Activated naive CD4-positive, alpha-beta T cell treated with anti-CD3 and anti-CD28 coated beads for 36 hours (primary cell): Measurements from ENCODE around the gene BCLAF1. TPM values are rescaled to one million over a fixed set of nuclear protein-coding genes. Genes with fewer than 3 reads are reported as not detected.
"Not testable (repeated sequence)": the region's sequence is repeated elsewhere in the genome, so short reads cannot be mapped to it uniquely, and the experiment has no call there.

ENCODE experiments used
- CTCF ChIA-PET: fragments of 350-600 bp; sonication (Branson Sonifier 250); formaldehyde crosslinking; loops from one replicate; lab custom pipeline; 2021; ENCODE audit warnings: antibody characterized with exemption; lab: Charles Lee
- DNase-seq: peaks from one replicate; pipeline ENCODE4 v3.0.0-alpha.2; 2020
- H3K27ac Mint-ChIP-seq: one replicate; pipeline ENCODE4 v1.8.0; 2021; ENCODE audit warnings: mild to moderate bottlenecking, mixed read lengths
- H3K27me3 Mint-ChIP-seq: one replicate; pipeline ENCODE4 v1.8.0; 2021; ENCODE audit warnings: low read depth, mixed read lengths
- H3K36me3 Mint-ChIP-seq: one replicate; pipeline ENCODE4 v1.8.0; 2021; ENCODE audit warnings: low read depth, mixed read lengths
- H3K4me1 Mint-ChIP-seq: one replicate; pipeline ENCODE4 v1.8.0; 2021; ENCODE audit warnings: low read depth, mixed read lengths
- H3K4me3 Mint-ChIP-seq: one replicate; pipeline ENCODE4 v1.8.0; 2021; ENCODE audit warnings: mild to moderate bottlenecking, moderate library complexity, mixed read lengths
- H3K9me3 Mint-ChIP-seq: one replicate; pipeline ENCODE4 v1.8.0; 2021; ENCODE audit warnings: mixed read lengths
- intact Hi-C: fragments of 100-400 bp; cut with micrococcal nuclease; formaldehyde crosslinking; loops from one replicate; pipeline ENCODE4 v1.15.1; 2023
- total RNA-seq, 2 experiments: library from RNA; stranded (reverse); gene quantifications; one replicate each; pipeline ENCODE4 v1.2.3, GENCODE V29; 2021

The BCLAF1 gene
- total RNA-seq, 2 experiments from 2014 or later: 108 to 117 TPM

GRCh38 chr6:136230219-136230853 lies 59.3 kb downstream of the BCLAF1 start:
- CTCF ChIA-PET: interaction anchor here (0.6 kb wide), 1 partner anchor 16 kb away, joined by 5 read pairs; no protein-coding TSS in a partner anchor
- Mint-ChIP-seq H3K27me3 (no peaks in the 10 kb centered on the region), H3K4me1 (peaks cover 7% of the 10 kb centered on the region), H3K36me3 (peaks cover 22% of the 10 kb centered on the region), H3K27ac (no peak overlapping the region), H3K4me3 (no peak overlapping the region), H3K9me3 (no peaks in the 10 kb centered on the region)
- intact Hi-C loops: no loop called here
- DNase-seq: no peak

GRCh38 chr6:136228814-136229213 lies 60.8 kb downstream of the BCLAF1 start:
- no peak overlapping the region for H3K27ac Mint-ChIP-seq
- H3K4me1 Mint-ChIP-seq: peaks cover 7% of the 10 kb centered on the region
- H3K9me3 Mint-ChIP-seq: peaks cover 3% of the 10 kb centered on the region
- intact Hi-C loops: no loop called here
- H3K4me3 Mint-ChIP-seq: no peak overlapping the region
- peaks cover 13% of the 10 kb centered on the region for H3K36me3 Mint-ChIP-seq
- no peaks in the 10 kb centered on the region for H3K27me3 Mint-ChIP-seq
- DNase-seq: no peak
- CTCF ChIA-PET: interaction anchor here (3.3 kb wide), 1 partner anchor 8 kb away, joined by 27 read pairs; no protein-coding TSS in a partner anchor

- H3K4me1 Mint-ChIP-seq: peaks cover 7% of the 10 kb centered on the region
- no peaks in the 10 kb centered on the region for H3K27me3 Mint-ChIP-seq
- no peak overlapping the region for H3K4me3 Mint-ChIP-seq
- intact Hi-C loops: loop anchor here (1.0 to 2.0 kb wide), 7 partner anchors 90 to 776 kb away; no protein-coding TSS in a partner anchor
- CTCF ChIA-PET: interaction anchor here (0.6 to 3.3 kb wide), 42 partner anchors 9 to 777 kb away, joined by 3 to 27 read pairs (median 3); partner anchors contain the start of gene PDE7B
- peaks cover 3% of the 10 kb centered on the region for H3K9me3 Mint-ChIP-seq
- no peak overlapping the region for H3K27ac Mint-ChIP-seq
- H3K36me3 Mint-ChIP-seq: peaks cover 10% of the 10 kb centered on the region
- DNase-seq: no peak
These were observed 62.8 kb downstream of the BCLAF1 start for GRCh38 chr6:136226674-136227377.

GRCh38 chr6:136226027-136226673 lies 63.5 kb downstream of the BCLAF1 start:
- Mint-ChIP-seq H3K4me1 (peaks cover 7% of the 10 kb centered on the region), H3K4me3 (no peak overlapping the region), H3K27me3 (no peaks in the 10 kb centered on the region), H3K27ac (no peak overlapping the region), H3K9me3 (peaks cover 3% of the 10 kb centered on the region), H3K36me3 (peaks cover 10% of the 10 kb centered on the region)
- peak; percentile 66 for DNase-seq
- intact Hi-C loops: loop anchor here (1.0 to 2.0 kb wide), 7 partner anchors 91 to 775 kb away; no protein-coding TSS in a partner anchor
- CTCF ChIA-PET: interaction anchor here (0.6 to 3.3 kb wide), 44 partner anchors 8 to 776 kb away, joined by 3 to 27 read pairs (median 3); partner anchors contain the start of gene PDE7B

- Mint-ChIP-seq H3K36me3 (peaks cover 5% of the 10 kb centered on the region), H3K27ac (no peak overlapping the region), H3K4me1 (peaks cover 7% of the 10 kb centered on the region), H3K27me3 (no peaks in the 10 kb centered on the region), H3K4me3 (no peak overlapping the region), H3K9me3 (peaks cover 3% of the 10 kb centered on the region)
- DNase-seq: peak; percentile 46
- intact Hi-C loops: no loop called here
- CTCF ChIA-PET: interaction anchor here (0.6 to 3.3 kb wide), 25 partner anchors 9 to 719 kb away, joined by 3 to 27 read pairs (median 4); no protein-coding TSS in a partner anchor
These were observed 64.2 kb downstream of the BCLAF1 start for GRCh38 chr6:136225496-136225895.

- H3K4me1 Mint-ChIP-seq, H3K27me3 Mint-ChIP-seq, DNase-seq, H3K36me3 Mint-ChIP-seq, H3K27ac Mint-ChIP-seq, H3K4me3 Mint-ChIP-seq, intact Hi-C loops, H3K9me3 Mint-ChIP-seq: not testable (repeated sequence)
- CTCF ChIA-PET: interaction anchor here (1.3 kb wide), 1 partner anchor 689 kb away, joined by 3 read pairs; no protein-coding TSS in a partner anchor
These were observed 64.7 kb downstream of the BCLAF1 start for GRCh38 chr6:136224974-136225373.

GRCh38 chr6:136216503-136217401 lies 72.9 kb downstream of the BCLAF1 start:
- Mint-ChIP-seq H3K27me3 (no peaks in the 10 kb centered on the region), H3K4me3 (no peak overlapping the region), H3K36me3 (no peaks in the 10 kb centered on the region), H3K27ac (no peak overlapping the region), H3K4me1 (no peaks in the 10 kb centered on the region), H3K9me3 (peaks cover 2% of the 10 kb centered on the region)
- intact Hi-C loops: no loop called here
- no peak for DNase-seq
- CTCF ChIA-PET: interaction anchor here (0.5 to 1.5 kb wide), 2 partner anchors 10 to 335 kb away, joined by 3 to 6 read pairs; no protein-coding TSS in a partner anchor

GRCh38 chr6:136213853-136214252 lies 75.8 kb downstream of the BCLAF1 start:
- CTCF ChIA-PET: interaction anchor here (0.6 to 2.4 kb wide), 2 partner anchors 12 to 16 kb away, joined by 5 to 12 read pairs; no protein-coding TSS in a partner anchor
- no peak overlapping the region for H3K4me3 Mint-ChIP-seq
- H3K27ac Mint-ChIP-seq: no peak overlapping the region
- no peaks in the 10 kb centered on the region for H3K27me3 Mint-ChIP-seq
- H3K9me3 Mint-ChIP-seq: no peaks in the 10 kb centered on the region
- H3K4me1 Mint-ChIP-seq: no peaks in the 10 kb centered on the region
- intact Hi-C loops: no loop called here
- no peak for DNase-seq
- H3K36me3 Mint-ChIP-seq: no peaks in the 10 kb centered on the region

- CTCF ChIA-PET: interaction anchor here (0.5 to 2.4 kb wide), 4 partner anchors 11 to 498 kb away, joined by 3 to 12 read pairs (median 4); no protein-coding TSS in a partner anchor
- Mint-ChIP-seq H3K9me3 (no peaks in the 10 kb centered on the region), H3K4me1 (no peaks in the 10 kb centered on the region), H3K27me3 (no peaks in the 10 kb centered on the region), H3K36me3 (no peaks in the 10 kb centered on the region), H3K27ac (no peak overlapping the region), H3K4me3 (no peak overlapping the region)
- DNase-seq: no peak
- intact Hi-C loops: no loop called here
These were observed 76.6 kb downstream of the BCLAF1 start for GRCh38 chr6:136213012-136213539.

- H3K27ac Mint-ChIP-seq: no peak overlapping the region
- no peaks in the 10 kb centered on the region for H3K27me3 Mint-ChIP-seq
- H3K36me3 Mint-ChIP-seq: no peaks in the 10 kb centered on the region
- no peak overlapping the region for H3K4me3 Mint-ChIP-seq
- CTCF ChIA-PET: interaction anchor here (0.5 to 2.4 kb wide), 5 partner anchors 10 to 497 kb away, joined by 3 to 12 read pairs (median 5); no protein-coding TSS in a partner anchor
- no peaks in the 10 kb centered on the region for H3K9me3 Mint-ChIP-seq
- no peaks in the 10 kb centered on the region for H3K4me1 Mint-ChIP-seq
- intact Hi-C loops: no loop called here
- DNase-seq: no peak
These were observed 77.0 kb downstream of the BCLAF1 start for GRCh38 chr6:136212608-136213007.
